Measurements from ENCODE around the gene PPIAL4G. TPM values are rescaled to one million over a fixed set of nuclear protein-coding genes. Genes with fewer than 3 reads are reported as not detected.
"Not testable (repeated sequence)": the region's sequence is repeated elsewhere in the genome, so short reads cannot be mapped to it uniquely, and the experiment has no call there.

The PPIAL4G gene
- total and polyA plus RNA-seq, 2 donors (not counting 3 experiments of a cell fraction or from before 2014, with no cell fraction given), result not detected

DNA sequence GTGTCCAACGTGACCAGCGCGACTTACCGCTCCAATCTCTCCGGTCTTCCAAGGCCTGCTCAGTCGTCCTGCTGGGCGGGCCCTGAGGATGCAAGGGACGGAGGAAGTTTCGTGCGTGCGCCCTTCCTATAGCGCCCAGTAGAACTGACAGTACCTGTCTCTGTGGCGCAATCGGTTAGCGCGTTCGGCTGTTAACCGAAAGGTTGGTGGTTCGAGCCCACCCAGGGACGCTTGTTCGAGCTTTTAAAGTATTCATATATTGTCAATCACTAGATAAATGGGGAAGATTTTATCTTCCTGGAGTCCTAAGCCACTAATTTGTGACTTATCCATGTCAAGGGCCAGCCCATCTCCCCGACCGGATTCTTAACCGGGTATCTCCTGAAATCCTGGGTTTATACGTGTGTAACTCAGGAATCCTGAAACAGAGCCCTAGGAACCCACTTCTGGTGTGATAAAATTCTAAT, 46.0 kb upstream of the PPIAL4G start:
- dilution Hi-C loops (cut with MboI; ENCODE audit: extremely low pct_ligation_motif_present, low sequenced_read_pairs); CTCF ChIA-PET; H3K36me3 ChIP-seq (ENCODE audit: control insufficient read depth in 2 of 2, extremely low read depth in 1 of 2, insufficient read depth in 2 of 2, low read length in 2 of 2); H3K27me3 ChIP-seq (ENCODE audit: control insufficient read depth in 2 of 2, insufficient read depth in 2 of 2, low read length in 2 of 2); H3K79me2 ChIP-seq (ENCODE audit: control insufficient read depth, insufficient read depth, low read length); H3K9ac ChIP-seq (replicated peaks; ENCODE audit: extremely low read depth, insufficient read depth, low read length); BruUV-seq (replicated peaks); H2AFZ ChIP-seq (ENCODE audit: low read depth, low read length); FAIRE-seq; H3K9me3 ChIP-seq (replicated peaks; ENCODE audit: control insufficient read depth, insufficient read depth, low read length); H3K4me2 ChIP-seq (ENCODE audit: insufficient read depth, low read length); H3K4me1 ChIP-seq (ENCODE audit: control insufficient read depth, extremely low read depth, insufficient read depth, low read length); POLR2A ChIA-PET; H3K9me1 ChIP-seq (replicated peaks; ENCODE audit: control insufficient read depth, extremely low read depth, insufficient read depth, low read length); H3K27ac ChIP-seq (ENCODE audit: insufficient read depth, low read depth, low read length); H4K20me1 ChIP-seq (replicated peaks; ENCODE audit: control insufficient read depth, extremely low read depth, insufficient read depth, low read length): not testable (repeated sequence)
- TF ChIP-seq GATA2 (IDR thresholded peaks at IDR 0.05; ENCODE audit: insufficient read depth, insufficient read length, low read depth, low read length), result peak; percentile 25
- DNase-seq (ENCODE audit: low read depth, low spot score), result peak; percentile 51
- H3K4me3 ChIP-seq (replicated peaks in 1 of 3; ENCODE audit: insufficient read depth in 1 of 3, low read depth in 1 of 3, low read length in 3 of 3), result peak overlapping the region in 1 of 3 experiments; percentile 9
- intact Hi-C loops (cut with micrococcal nuclease), result loop anchor here (10.0 kb wide), 1 partner anchor 154 kb away; no protein-coding TSS in a partner anchor

DNA sequence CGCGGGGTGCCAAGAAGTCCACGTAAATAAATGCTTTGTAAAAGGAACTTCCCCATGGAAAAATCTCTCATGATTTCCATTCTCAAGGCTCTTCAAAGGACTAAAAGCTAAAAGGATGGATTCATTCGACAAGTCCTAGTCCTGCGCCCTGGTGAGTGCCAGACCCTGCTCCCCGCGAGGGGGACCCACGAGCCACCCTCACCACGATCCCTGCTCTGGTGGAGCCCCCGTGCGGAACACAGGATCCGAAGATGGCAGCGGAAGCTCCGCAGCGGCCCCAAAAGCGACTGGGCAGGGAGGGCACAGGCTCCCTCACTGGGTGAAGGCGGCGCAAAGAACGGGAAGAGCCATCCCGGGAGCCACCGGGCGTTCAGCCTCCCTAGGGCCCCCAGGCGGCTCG, 45.5 kb upstream of the PPIAL4G start:
- BruUV-seq (replicated peaks), result TSS peak; percentile 16

DNA sequence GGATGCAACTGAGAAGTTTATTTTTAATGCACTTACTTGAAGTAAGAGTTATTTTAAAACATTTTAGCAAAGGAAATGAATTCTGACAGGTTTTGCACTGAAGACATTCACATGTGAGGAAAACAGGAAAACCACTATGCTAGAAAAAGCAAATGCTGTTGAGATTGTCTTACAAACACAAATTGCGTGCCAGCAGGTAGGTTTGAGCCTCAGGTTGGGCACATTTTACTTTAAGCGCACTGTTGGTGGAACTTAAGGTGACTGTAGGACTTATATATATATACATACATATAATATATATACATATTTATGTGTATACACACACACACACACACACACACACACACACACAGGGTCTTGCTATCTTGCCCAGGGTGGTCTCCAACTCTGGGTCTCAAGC, 43.5 kb upstream of the PPIAL4G start:
- DNase-seq (ENCODE audit: low read depth, low spot score); BruUV-seq (replicated peaks); H3K9ac ChIP-seq (replicated peaks; ENCODE audit: extremely low read depth, insufficient read depth, low read length); dilution Hi-C loops (cut with MboI; ENCODE audit: extremely low pct_ligation_motif_present, low sequenced_read_pairs); H4K20me1 ChIP-seq (replicated peaks; ENCODE audit: control insufficient read depth, extremely low read depth, insufficient read depth, low read length); FAIRE-seq; H3K79me2 ChIP-seq (ENCODE audit: control insufficient read depth, insufficient read depth, low read length); H3K9me1 ChIP-seq (replicated peaks; ENCODE audit: control insufficient read depth, extremely low read depth, insufficient read depth, low read length); H3K27me3 ChIP-seq (ENCODE audit: control insufficient read depth in 2 of 2, insufficient read depth in 2 of 2, low read length in 2 of 2); H3K4me3 ChIP-seq (replicated peaks in 1 of 3; ENCODE audit: insufficient read depth in 1 of 3, low read depth in 1 of 3, low read length in 3 of 3); H3K9me3 ChIP-seq (replicated peaks; ENCODE audit: control insufficient read depth, insufficient read depth, low read length); CTCF ChIA-PET; H3K36me3 ChIP-seq (ENCODE audit: control insufficient read depth in 2 of 2, extremely low read depth in 1 of 2, insufficient read depth in 2 of 2, low read length in 2 of 2); H3K4me2 ChIP-seq (ENCODE audit: insufficient read depth, low read length); H2AFZ ChIP-seq (ENCODE audit: low read depth, low read length); H3K27ac ChIP-seq (ENCODE audit: insufficient read depth, low read depth, low read length); POLR2A ChIA-PET; H3K4me1 ChIP-seq (ENCODE audit: control insufficient read depth, extremely low read depth, insufficient read depth, low read length): not testable (repeated sequence)
- intact Hi-C loops (cut with micrococcal nuclease), result loop anchor here (10.0 kb wide), 1 partner anchor 152 kb away; no protein-coding TSS in a partner anchor

More for the DNA sequence above, 45.5 kb upstream of the PPIAL4G start:
- dilution Hi-C loops (cut with MboI; ENCODE audit: extremely low pct_ligation_motif_present, low sequenced_read_pairs); H3K9ac ChIP-seq (replicated peaks; ENCODE audit: extremely low read depth, insufficient read depth, low read length); H3K4me1 ChIP-seq (ENCODE audit: control insufficient read depth, extremely low read depth, insufficient read depth, low read length); H3K27ac ChIP-seq (ENCODE audit: insufficient read depth, low read depth, low read length); H3K27me3 ChIP-seq (ENCODE audit: control insufficient read depth in 2 of 2, insufficient read depth in 2 of 2, low read length in 2 of 2); H3K9me3 ChIP-seq (replicated peaks; ENCODE audit: control insufficient read depth, insufficient read depth, low read length); POLR2A ChIA-PET; H3K36me3 ChIP-seq (ENCODE audit: control insufficient read depth in 2 of 2, extremely low read depth in 1 of 2, insufficient read depth in 2 of 2, low read length in 2 of 2); H3K4me2 ChIP-seq (ENCODE audit: insufficient read depth, low read length); H2AFZ ChIP-seq (ENCODE audit: low read depth, low read length); CTCF ChIA-PET; H3K9me1 ChIP-seq (replicated peaks; ENCODE audit: control insufficient read depth, extremely low read depth, insufficient read depth, low read length); H3K4me3 ChIP-seq (replicated peaks in 1 of 3; ENCODE audit: insufficient read depth in 1 of 3, low read depth in 1 of 3, low read length in 3 of 3); FAIRE-seq; DNase-seq (ENCODE audit: low read depth, low spot score); H4K20me1 ChIP-seq (replicated peaks; ENCODE audit: control insufficient read depth, extremely low read depth, insufficient read depth, low read length); H3K79me2 ChIP-seq (ENCODE audit: control insufficient read depth, insufficient read depth, low read length): not testable (repeated sequence)
- intact Hi-C loops (cut with micrococcal nuclease), result loop anchor here (10.0 kb wide), 1 partner anchor 154 kb away; no protein-coding TSS in a partner anchor

DNA sequence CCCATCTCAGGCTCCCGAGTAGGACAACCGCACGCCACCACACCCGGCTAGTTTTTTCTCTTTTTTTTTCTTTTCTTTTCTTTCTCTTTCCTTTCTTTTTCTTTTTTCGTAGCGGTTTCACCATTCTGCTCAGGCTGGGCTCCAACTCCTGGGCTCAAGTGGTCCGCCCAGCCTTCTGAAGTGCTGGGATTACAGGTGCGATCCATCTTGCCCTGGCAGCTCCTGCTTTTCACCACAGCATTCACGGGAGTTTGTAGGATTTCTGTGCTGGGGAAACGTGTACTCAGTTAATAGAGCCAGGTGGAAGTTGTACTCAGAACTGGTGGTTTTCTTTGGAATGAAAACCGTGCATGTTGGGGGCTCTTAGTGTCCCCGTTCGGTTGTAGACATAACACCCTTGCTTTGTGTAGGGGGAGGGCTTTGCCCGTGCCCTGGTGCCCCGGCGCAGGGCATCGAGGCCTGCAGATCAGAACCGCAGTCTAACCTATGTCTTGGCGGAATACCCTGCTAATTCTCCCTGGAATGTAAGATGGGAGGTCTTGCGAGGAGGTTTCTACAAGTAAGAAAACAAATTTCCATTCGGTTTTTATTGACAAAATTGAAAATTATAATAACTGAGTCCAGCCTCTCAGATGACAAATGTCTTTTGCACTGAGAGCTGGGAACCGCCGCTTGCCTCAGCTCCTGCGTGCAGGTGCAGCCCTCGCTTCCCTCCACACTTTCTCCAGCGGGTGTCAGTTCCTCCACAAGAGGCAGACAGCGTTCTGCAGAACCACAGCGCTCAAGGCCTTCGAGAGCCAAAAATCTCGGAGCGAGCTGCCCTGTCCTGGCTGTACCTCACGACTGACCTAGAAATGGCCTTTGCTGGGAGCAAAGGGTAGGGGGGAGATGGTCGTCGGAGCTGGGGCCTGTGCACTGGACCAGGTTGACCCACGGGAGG, 40.4 kb upstream of the PPIAL4G start:
- H3K36me3 ChIP-seq (ENCODE audit: control insufficient read depth in 2 of 2, extremely low read depth in 1 of 2, insufficient read depth in 2 of 2, low read length in 2 of 2); H3K4me2 ChIP-seq (ENCODE audit: insufficient read depth, low read length); H3K9me3 ChIP-seq (replicated peaks; ENCODE audit: control insufficient read depth, insufficient read depth, low read length); H3K4me3 ChIP-seq (replicated peaks in 1 of 3; ENCODE audit: insufficient read depth in 1 of 3, low read depth in 1 of 3, low read length in 3 of 3); H2AFZ ChIP-seq (ENCODE audit: low read depth, low read length); CTCF ChIA-PET; DNase-seq (ENCODE audit: low read depth, low spot score); H3K4me1 ChIP-seq (ENCODE audit: control insufficient read depth, extremely low read depth, insufficient read depth, low read length); dilution Hi-C loops (cut with MboI; ENCODE audit: extremely low pct_ligation_motif_present, low sequenced_read_pairs); H4K20me1 ChIP-seq (replicated peaks; ENCODE audit: control insufficient read depth, extremely low read depth, insufficient read depth, low read length); BruUV-seq (replicated peaks); H3K27me3 ChIP-seq (ENCODE audit: control insufficient read depth in 2 of 2, insufficient read depth in 2 of 2, low read length in 2 of 2); H3K9me1 ChIP-seq (replicated peaks; ENCODE audit: control insufficient read depth, extremely low read depth, insufficient read depth, low read length); FAIRE-seq; H3K79me2 ChIP-seq (ENCODE audit: control insufficient read depth, insufficient read depth, low read length); H3K9ac ChIP-seq (replicated peaks; ENCODE audit: extremely low read depth, insufficient read depth, low read length); H3K27ac ChIP-seq (ENCODE audit: insufficient read depth, low read depth, low read length): not testable (repeated sequence)
- intact Hi-C loops (cut with micrococcal nuclease), result loop anchor here (10.0 kb wide), 1 partner anchor 149 kb away; no protein-coding TSS in a partner anchor
- POLR2A ChIA-PET, result interaction anchor here (1.5 kb wide), 1 partner anchor 135 kb away, joined by 3 read pairs; no protein-coding TSS in a partner anchor

All from endothelial cell of umbilical vein (primary cell).